ENCODE measurements around the gene ACSL6.

Gene ACSL6

DNA sequence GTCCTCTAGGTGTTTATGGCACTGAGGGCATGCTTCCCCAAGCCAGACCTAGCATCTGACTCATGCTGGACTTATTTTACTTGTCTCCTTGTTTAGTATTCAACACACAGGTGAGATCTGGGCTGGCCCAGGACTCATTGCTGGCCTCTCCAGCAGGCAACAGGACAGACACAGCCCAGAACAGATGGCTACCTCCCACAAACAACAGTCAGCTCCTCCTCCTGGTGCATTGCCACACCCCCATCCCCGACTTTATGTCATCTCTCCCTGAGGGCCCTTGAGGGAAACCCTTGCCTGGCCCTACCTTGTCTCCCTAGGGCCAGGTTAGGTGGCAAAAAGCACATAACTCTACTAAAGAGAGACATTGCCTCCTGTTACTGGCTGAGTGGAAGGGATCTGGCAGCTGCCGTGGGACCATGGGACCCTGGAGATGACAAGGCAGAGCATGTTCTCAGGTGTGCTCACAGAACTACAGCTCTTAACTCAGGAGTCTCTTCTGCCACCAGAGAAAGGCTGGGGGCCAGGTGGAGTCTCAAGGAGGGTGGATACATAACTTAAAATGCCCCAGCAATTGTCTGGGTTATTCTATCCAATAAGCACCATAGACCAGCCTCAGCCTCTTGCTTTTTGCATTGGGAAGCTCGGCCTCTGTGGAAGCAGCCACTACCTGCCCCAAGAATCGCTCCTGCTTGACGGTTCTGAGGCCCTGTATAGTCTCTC is 2.3 kb downstream of the ACSL6 start:
- DNase-seq (ENCODE audit: low read depth) = peak; percentile 78
- no peak overlapping the region for H3K4me3 ChIP-seq (ENCODE audit: low read length)
- TF ChIP-seq, protein P1, sequence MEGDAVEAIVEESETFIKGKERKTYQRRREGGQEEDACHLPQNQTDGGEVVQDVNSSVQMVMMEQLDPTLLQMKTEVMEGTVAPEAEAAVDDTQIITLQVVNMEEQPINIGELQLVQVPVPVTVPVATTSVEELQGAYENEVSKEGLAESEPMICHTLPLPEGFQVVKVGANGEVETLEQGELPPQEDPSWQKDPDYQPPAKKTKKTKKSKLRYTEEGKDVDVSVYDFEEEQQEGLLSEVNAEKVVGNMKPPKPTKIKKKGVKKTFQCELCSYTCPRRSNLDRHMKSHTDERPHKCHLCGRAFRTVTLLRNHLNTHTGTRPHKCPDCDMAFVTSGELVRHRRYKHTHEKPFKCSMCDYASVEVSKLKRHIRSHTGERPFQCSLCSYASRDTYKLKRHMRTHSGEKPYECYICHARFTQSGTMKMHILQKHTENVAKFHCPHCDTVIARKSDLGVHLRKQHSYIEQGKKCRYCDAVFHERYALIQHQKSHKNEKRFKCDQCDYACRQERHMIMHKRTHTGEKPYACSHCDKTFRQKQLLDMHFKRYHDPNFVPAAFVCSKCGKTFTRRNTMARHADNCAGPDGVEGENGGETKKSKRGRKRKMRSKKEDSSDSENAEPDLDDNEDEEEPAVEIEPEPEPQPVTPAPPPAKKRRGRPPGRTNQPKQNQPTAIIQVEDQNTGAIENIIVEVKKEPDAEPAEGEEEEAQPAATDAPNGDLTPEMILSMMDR (IDR thresholded peaks at IDR 0.05; ENCODE audit: insufficient read depth, low read depth, low read length, missing control alignments) = no peak

DNA sequence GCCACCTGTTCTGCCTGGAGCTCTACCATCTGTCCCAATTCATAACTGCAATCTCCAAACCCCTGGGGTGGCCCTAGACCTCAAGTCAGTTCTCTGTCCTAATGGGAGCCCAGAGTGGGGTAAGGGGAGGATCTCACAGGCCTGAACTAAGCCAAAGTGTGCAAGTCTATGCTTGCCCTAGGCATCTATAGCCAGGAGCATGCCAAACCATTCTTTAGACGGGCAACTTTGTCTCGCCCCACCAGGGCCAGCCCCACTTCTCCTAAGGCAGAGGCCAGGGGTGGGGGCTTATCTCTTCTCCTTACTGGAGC is 3.3 kb downstream of the ACSL6 start:
- TF ChIP-seq, protein P1 (IDR thresholded peaks at IDR 0.05; ENCODE audit: insufficient read depth, low read depth, low read length, missing control alignments) = no peak
- H3K4me3 ChIP-seq (ENCODE audit: low read length) = no peak overlapping the region
- DNase-seq (ENCODE audit: low read depth) = peak; percentile 72

DNA sequence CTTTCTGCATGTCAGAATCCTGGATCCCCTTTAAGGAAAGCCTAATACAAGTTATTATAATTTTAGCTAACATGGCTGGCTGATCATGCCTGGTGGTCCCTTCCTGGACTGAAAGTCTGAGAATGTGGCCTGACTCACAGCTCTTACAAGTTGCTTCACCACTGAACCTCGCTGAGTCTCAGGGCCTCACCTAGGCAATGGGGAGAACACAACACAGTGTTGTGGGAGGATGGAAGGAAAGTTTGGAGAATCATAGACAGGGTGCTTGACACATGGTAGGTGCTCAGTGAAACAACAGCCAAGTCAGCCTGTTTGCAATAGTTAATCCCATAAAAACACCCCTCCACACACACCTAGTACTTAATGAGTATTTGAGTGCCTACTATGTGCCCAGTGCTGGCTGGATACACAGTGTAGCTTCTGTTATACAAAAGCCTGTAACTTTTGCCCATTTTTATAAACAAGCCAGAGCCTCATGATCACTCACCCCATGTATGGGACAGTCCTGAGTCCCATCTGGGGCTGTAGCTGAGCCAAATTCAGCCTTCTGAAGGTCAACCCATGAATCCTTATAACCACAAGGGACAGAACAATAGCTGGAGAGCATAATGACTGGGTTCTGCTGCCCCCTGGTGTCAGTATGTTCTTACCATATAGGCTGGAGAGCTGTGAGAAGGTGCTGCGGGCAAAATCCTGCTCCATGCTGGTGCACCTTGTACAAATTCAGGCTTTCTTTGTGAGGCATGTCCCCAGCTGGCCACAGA is 3.9 kb downstream of the ACSL6 start:
- TF ChIP-seq, protein P1 (IDR thresholded peaks at IDR 0.05; ENCODE audit: insufficient read depth, low read depth, low read length, missing control alignments) = peak; percentile 79
- H3K4me3 ChIP-seq (ENCODE audit: low read length) = no peak overlapping the region
- DNase-seq (ENCODE audit: low read depth) = peak; percentile 89

DNA sequence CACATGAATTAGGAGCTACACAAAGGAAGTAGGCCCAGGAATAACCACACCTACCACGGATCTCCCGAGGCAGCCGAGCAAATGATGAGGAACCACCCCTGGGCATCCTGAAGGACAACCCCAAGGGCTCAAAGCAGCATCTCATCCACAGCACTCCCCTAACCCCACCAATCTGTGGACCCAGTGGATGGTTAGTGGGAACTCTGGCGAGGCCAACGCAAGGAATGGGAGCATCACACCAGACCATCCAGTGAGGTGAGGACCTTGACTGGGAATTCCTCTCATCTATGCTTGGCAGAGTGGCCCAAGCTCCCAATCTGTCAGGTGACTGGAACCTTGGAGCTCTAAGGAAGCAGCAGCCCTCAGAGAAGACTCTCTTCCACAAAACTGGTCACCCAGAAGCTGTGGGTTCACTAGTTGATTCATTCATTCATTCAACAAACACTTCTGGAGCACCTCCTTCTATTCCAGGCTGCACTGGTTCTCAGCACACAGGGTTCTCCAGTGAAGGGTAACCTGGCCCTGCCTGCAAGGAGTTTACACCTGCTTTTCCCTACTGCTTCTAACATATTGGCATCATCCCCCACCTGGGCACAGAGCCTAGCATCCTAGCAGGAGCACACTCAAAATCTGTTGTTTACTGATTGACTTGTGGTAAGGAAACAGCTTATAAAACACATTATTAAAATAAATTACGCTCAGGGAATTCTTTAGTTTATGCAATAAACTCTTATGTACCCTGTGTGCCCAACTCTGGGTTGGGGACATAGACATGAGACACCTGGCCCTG is 4.9 kb downstream of the ACSL6 start:
- no peak overlapping the region for H3K4me3 ChIP-seq (ENCODE audit: low read length)
- no peak for DNase-seq (ENCODE audit: low read depth)
- TF ChIP-seq, protein P1 (IDR thresholded peaks at IDR 0.05; ENCODE audit: insufficient read depth, low read depth, low read length, missing control alignments) = no peak

DNA sequence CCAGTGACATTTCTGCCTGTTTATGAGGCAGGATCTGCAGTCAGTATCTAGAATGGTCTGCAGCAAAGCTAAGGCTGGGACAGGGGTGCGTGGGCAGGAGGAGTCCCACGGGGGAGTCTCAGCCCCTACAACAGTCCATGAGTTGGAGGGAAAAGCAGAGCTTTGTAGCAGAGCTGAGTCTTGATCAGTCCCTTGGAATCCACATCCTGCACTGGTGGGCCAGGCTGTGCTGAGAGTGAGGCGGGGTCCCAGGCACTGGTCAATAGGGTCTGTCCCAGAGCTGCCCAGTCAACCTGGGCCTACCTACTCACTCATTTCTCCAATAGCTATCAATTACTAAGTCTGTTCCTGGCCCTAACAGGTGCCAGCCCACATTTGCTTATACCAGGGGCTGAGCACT is 5.9 kb downstream of the ACSL6 start:
- no peak overlapping the region for H3K4me3 ChIP-seq (ENCODE audit: low read length)
- DNase-seq (ENCODE audit: low read depth) = no peak
- TF ChIP-seq, protein P1 (IDR thresholded peaks at IDR 0.05; ENCODE audit: insufficient read depth, low read depth, low read length, missing control alignments) = no peak

DNA sequence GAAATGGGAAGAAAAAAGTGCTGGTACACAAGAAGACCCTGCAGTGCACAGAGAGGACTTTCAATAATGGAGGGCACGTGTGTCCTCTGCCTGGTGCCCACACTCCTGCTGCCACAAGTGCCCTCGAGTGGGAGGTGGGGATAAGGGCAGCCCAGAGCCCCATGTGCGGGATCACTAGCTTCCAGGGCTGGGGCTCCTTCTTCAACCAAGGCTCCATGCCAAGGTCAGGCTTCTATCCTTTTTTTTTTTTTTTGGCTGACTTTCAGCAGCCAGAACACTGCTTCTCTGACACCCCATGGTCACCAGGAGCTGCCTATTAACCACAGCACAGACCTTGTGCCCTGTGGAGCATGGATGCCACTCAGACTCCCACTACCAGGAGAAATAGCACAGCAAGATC is 7.5 kb downstream of the ACSL6 start:
- no peak overlapping the region for H3K4me3 ChIP-seq (ENCODE audit: low read length)
- no peak for DNase-seq (ENCODE audit: low read depth)
- TF ChIP-seq, protein P1 (IDR thresholded peaks at IDR 0.05; ENCODE audit: insufficient read depth, low read depth, low read length, missing control alignments) = no peak
